Lower lobe of right lung (tissue), 2 donors: ENCODE results near the gene ZC3H7B. TPM values are rescaled to one million over a fixed set of nuclear protein-coding genes. Genes with fewer than 3 reads are reported as not detected.

Experiments used
- ATAC-seq, 2 donors: fragments of 200-7000 bp; cut with Tn5 transposase; one replicate each; pipeline ENCODE4 v1.9.1; 2020 to 2022; ENCODE audit warnings: mild to moderate bottlenecking in 2 of 2, moderate library complexity in 2 of 2
- DNase-seq: peaks from one replicate; pipeline ENCODE4 v3.0.0-alpha.2; 2020
- H3K27ac ChIP-seq: fragments of 200-600 bp; one replicate; pipeline ENCODE4 v1.8.0; 2022
- H3K27me3 ChIP-seq: fragments of 200-600 bp; one replicate; pipeline ENCODE4 v1.8.0; 2022; ENCODE audit warnings: low read depth
- H3K36me3 ChIP-seq: fragments of 200-600 bp; one replicate; pipeline ENCODE4 v1.8.0; 2022; ENCODE audit warnings: mild to moderate bottlenecking
- H3K4me1 ChIP-seq: fragments of 200-600 bp; one replicate; pipeline ENCODE4 v1.8.0; 2022
- H3K4me3 ChIP-seq: fragments of 200-600 bp; one replicate; pipeline ENCODE4 v1.8.0; 2022; ENCODE audit warnings: mild to moderate bottlenecking
- H3K9me3 ChIP-seq: fragments of 200-600 bp; one replicate; pipeline ENCODE4 v1.8.0; 2022
- CTCF ChIP-seq: fragments of 200-600 bp; IDR thresholded peaks from one replicate; pipeline ENCODE4 v1.8.0; 2022; ENCODE audit warnings: antibody characterized with exemption, mild to moderate bottlenecking
- intact Hi-C: fragments of 100-400 bp; cut with DNase I; formaldehyde crosslinking; loops from one replicate; pipeline ENCODE4 v1.11.0; 2022
- total RNA-seq: library from RNA; stranded (reverse); fragmentation: NEBNext Ultra II Directional; extraction: Animal tissue kit (Norgen Biotek cat#: 25700); gene quantifications from one replicate; pipeline ENCODE4 v1.2.1, GENCODE V29; 2021
- donor health status: DM: no; HTN: yes; CAD: no; lungs with severe emphysema.

Gene ZC3H7B
- total RNA-seq, 1 donor from 2014 or later: 63.1 TPM

DNA sequence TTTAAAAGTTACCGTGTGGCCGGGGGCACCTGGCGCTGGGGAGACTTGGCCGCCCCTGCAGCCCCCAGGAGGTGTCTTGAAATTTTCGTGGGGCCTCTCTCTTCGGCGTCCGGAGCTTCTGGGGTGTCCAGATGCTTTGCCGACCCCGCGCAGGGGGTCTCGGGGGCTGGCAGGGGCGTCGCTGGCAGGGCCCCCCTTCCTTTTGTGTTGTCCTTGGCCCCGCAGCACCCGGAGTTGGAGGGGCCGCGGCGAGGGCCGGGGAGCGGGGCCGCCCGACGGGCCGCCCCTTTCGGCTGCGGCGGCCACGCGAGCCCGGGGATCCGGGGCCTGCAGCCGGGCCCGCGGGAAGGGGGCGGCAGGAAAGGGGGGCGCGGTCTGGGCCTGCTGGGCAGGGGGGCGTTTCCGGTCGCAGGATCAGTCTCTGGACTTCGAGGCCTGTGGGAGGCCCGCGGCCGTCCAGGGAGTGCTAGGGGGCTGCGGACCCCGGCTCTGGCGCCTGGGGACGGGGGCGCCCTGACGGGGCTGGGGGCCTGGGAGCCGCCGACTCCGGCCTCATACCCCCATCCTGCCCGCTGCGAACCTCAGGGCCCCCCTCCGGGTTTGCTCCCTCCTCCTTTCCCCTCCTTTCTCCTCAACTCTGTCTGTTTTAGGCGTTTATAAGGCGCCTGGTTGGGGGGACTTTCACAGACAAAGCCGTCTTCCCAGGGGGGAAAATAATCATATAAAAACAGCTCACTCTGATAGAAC, 869 bp downstream of the ZC3H7B start:
- peak overlapping the region; percentile 90 for H3K27ac ChIP-seq
- intact Hi-C loops: no loop called here
- H3K4me1 ChIP-seq: peaks cover 23% of the 10 kb centered on the region
- H3K4me3 ChIP-seq: peak overlapping the region; percentile 94
- H3K27me3 ChIP-seq: no peaks in the 10 kb centered on the region
- no peaks in the 10 kb centered on the region for H3K9me3 ChIP-seq
- DNase-seq (no peak), ATAC-seq (peak; percentile 32 to 56)
- no peaks in the 10 kb centered on the region for H3K36me3 ChIP-seq
- no peak for TF ChIP-seq CTCF

- ATAC-seq (no peak), DNase-seq (no peak)
- Histone ChIP-seq H3K4me3 (peak overlapping the region; percentile 94), H3K9me3 (no peaks in the 10 kb centered on the region), H3K27me3 (no peaks in the 10 kb centered on the region), H3K36me3 (no peaks in the 10 kb centered on the region), H3K27ac (peak overlapping the region; percentile 90), H3K4me1 (peaks cover 28% of the 10 kb centered on the region)
- intact Hi-C loops: no loop called here
- no peak for TF ChIP-seq CTCF
Measured at GRCh38 chr22:41302811-41303210, 1.5 kb downstream of the ZC3H7B start.

DNA sequence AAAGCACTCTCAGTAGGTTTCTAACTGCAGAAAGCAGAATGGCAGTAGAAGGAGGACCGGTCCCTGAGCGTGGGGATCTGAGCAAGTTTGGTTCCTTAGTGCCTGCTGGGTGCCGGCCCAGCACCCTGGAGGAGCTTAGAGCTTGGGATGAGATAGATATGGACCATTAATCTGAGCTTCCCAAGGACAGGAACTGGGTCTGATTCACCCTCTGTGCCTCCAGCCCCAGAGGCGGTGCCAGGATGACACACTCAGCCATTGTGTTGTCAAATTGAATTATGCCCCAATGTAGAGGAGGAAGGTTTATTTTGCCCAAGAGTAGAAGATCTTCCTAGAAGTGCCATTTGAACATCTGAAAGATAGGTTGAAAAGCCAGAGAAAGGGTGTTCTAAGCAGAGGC, 4.3 kb downstream of the ZC3H7B start:
- no peaks in the 10 kb centered on the region for H3K36me3 ChIP-seq
- H3K4me1 ChIP-seq: peaks cover 35% of the 10 kb centered on the region
- no peak overlapping the region for H3K27ac ChIP-seq
- DNase-seq (no peak), ATAC-seq (no peak)
- H3K4me3 ChIP-seq: no peak overlapping the region
- TF ChIP-seq CTCF: no peak
- intact Hi-C loops: no loop called here
- no peaks in the 10 kb centered on the region for H3K9me3 ChIP-seq
- H3K27me3 ChIP-seq: no peaks in the 10 kb centered on the region

DNA sequence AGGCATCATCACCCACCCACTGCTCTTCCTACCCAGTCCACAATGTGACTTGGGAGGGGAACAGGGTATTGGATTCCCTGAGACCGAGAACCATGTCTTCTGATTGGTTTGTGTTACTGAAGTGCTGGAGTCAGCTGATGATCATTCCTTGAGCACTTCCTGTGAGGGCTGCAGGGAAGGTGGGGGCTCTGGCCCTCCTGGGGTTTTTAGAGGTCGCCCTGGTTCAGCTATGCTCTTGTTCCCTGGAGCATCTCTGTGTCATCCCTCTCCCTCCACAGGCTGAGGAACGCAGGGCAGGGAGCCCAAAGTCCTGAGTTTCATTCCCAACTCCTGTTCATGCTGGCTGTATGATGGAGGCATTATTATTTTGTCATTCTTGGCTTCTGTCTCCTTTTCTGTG, 6.7 kb downstream of the ZC3H7B start:
- no peak for TF ChIP-seq CTCF
- H3K4me1 ChIP-seq: peaks cover 26% of the 10 kb centered on the region
- H3K9me3 ChIP-seq: no peaks in the 10 kb centered on the region
- intact Hi-C loops: no loop called here
- no peak overlapping the region for H3K4me3 ChIP-seq
- peak; percentile 7 to 14 for ATAC-seq
- no peak for DNase-seq
- no peaks in the 10 kb centered on the region for H3K27me3 ChIP-seq
- no peak overlapping the region for H3K27ac ChIP-seq
- H3K36me3 ChIP-seq: no peaks in the 10 kb centered on the region

- DNase-seq: no peak
- H3K4me1 ChIP-seq: peaks cover 25% of the 10 kb centered on the region
- H3K27ac ChIP-seq: no peak overlapping the region
- H3K36me3 ChIP-seq: no peaks in the 10 kb centered on the region
- TF ChIP-seq CTCF: no peak
- intact Hi-C loops: no loop called here
- no peaks in the 10 kb centered on the region for H3K27me3 ChIP-seq
- peak in 1 of 2 donors; percentile 40 for ATAC-seq
- H3K9me3 ChIP-seq: no peaks in the 10 kb centered on the region
- H3K4me3 ChIP-seq: no peak overlapping the region
Measured at GRCh38 chr22:41308544-41308947, 7.2 kb downstream of the ZC3H7B start.
